Prostate gland (tissue), 2 donors: ENCODE data around the gene NPTX1. TPM values are rescaled to one million over a fixed set of nuclear protein-coding genes. Genes with fewer than 3 reads are reported as not detected.

Experiments used
- DNase-seq: peaks from one replicate; pipeline ENCODE4 v3.0.0-alpha.2; 2019; ENCODE audit warnings: low spot score
- H3K27ac ChIP-seq, 2 donors: fragments of 200-600 bp; sonication (generic); 2 replicates each; pipeline ENCODE4 v1.5.1; 2017 to 2019
- H3K27me3 ChIP-seq: fragments of 200-600 bp; sonication (generic); replicated peaks from 2 replicates; pipeline ENCODE4 v1.5.1; 2019; ENCODE audit not compliant: insufficient read depth
- H3K36me3 ChIP-seq, 2 donors: fragments of 200-600 bp; sonication (generic); 1 replicate in 1 of 2; 2 replicates in 1 of 2; pipeline versions ENCODE4 v1.5.1 to v1.8.1; 2017 to 2019
- H3K4me1 ChIP-seq: fragments of 200-600 bp; sonication (generic); replicated peaks from 2 replicates; pipeline ENCODE4 v1.5.1; 2019
- H3K4me3 ChIP-seq, 2 donors: fragments of 200-600 bp; sonication (generic); 2 replicates each; pipeline ENCODE4 v1.5.1; 2017 to 2019
- H3K9me3 ChIP-seq: fragments of 200-600 bp; sonication (generic); 2 replicates; pipeline ENCODE4 v1.5.1; 2017
- POLR2A ChIP-seq: fragments of 450-650 bp; IDR thresholded peaks from one replicate; pipeline ENCODE4 v1.6.1; 2016; ENCODE audit warnings: antibody characterized with exemption, mild to moderate bottlenecking
- POLR2AphosphoS5 ChIP-seq: sonication (generic); formaldehyde crosslinking; IDR thresholded peaks from one replicate; pipeline ENCODE4 v1.6.1; 2017; ENCODE audit warnings: antibody characterized with exemption
- whole genome bisulfite sequencing: methylation state at CpG from one replicate; pipeline ENCODE4 v1.1.5; 2018; 5-methylcytosine and 5-hydroxymethylcytosine counted together
- intact Hi-C: fragments of 100-400 bp; cut with DNase I; formaldehyde crosslinking; loops from one replicate; pipeline ENCODE4 v1.14.2; 2022
- total RNA-seq, 2 donors: library from RNA; depleted of rRNA; stranded (reverse); fragments of >200 nt; gene quantifications; one replicate each; pipeline ENCODE4 v1.1.0, GENCODE V29; 2016
- TF ChIP-seq, protein P1 (sequence below), 4 experiments: fragments of 200-600 bp in 2 of 4; fragments of 450-650 bp in 2 of 4; sonication (generic) in 2 of 4; IDR thresholded peaks; 1 replicate in 3 of 4; 2 replicates in 1 of 4; pipeline ENCODE4 v1.5.1; 2016 to 2019; ENCODE audit warnings: antibody characterized with exemption in 4 of 4, mild to moderate bottlenecking in 2 of 4, moderate library complexity in 2 of 4

The NPTX1 gene
- total RNA-seq, 2 donors from 2014 or later: 0.34 to 0.73 TPM

DNA sequence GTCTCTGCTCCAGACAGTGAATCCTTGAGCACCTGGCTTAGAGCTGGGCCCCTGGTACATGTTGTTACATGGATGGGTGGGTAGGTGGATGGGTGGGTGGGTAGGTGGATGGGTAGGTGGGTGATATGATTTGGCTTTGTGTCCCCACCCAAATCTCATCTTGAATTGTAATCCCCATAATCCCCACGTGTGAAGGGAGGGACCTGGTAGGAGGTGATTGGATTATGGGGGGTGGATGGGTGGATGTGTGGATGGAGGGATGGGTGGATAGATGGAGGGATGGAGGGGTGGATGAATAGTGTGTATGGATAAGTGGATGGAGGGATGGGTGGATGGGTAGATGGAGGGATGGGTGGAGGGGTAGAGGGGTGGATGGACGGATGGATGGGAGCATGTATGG lies 26.6 kb upstream of the NPTX1 start:
- H3K9me3 ChIP-seq: no peaks in the 10 kb centered on the region
- WGBS: 79% methylated on average over 2 of the region's 2 CpGs
- no peak overlapping the region for H3K27ac ChIP-seq
- no peaks in the 10 kb centered on the region for H3K4me1 ChIP-seq
- DNase-seq: no peak
- H3K4me3 ChIP-seq: no peak overlapping the region
- no peak for TF ChIP-seq POLR2A
- TF ChIP-seq, protein P1, sequence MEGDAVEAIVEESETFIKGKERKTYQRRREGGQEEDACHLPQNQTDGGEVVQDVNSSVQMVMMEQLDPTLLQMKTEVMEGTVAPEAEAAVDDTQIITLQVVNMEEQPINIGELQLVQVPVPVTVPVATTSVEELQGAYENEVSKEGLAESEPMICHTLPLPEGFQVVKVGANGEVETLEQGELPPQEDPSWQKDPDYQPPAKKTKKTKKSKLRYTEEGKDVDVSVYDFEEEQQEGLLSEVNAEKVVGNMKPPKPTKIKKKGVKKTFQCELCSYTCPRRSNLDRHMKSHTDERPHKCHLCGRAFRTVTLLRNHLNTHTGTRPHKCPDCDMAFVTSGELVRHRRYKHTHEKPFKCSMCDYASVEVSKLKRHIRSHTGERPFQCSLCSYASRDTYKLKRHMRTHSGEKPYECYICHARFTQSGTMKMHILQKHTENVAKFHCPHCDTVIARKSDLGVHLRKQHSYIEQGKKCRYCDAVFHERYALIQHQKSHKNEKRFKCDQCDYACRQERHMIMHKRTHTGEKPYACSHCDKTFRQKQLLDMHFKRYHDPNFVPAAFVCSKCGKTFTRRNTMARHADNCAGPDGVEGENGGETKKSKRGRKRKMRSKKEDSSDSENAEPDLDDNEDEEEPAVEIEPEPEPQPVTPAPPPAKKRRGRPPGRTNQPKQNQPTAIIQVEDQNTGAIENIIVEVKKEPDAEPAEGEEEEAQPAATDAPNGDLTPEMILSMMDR (IDR thresholded peaks at IDR 0.05): no peak
- no peak for TF ChIP-seq POLR2AphosphoS5
- no peaks in the 10 kb centered on the region for H3K36me3 ChIP-seq
- intact Hi-C loops: no loop called here
- no peaks in the 10 kb centered on the region for H3K27me3 ChIP-seq

DNA sequence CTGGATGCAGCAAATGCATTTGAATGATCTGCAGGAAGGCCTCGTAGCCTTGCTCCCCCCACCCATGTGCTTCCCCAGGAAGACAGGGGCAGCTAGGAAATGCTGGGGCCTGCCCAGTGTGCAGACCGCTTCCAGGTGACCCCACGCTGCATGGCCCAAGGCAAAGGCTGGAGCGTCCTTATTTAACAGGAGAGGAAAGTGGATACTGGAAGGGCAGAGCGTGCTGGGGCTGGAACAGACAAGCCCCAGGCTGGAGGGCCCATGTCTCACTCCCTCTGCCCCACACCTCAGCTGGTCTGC lies 26.1 kb upstream of the NPTX1 start:
- no peak overlapping the region for H3K27ac ChIP-seq
- no peaks in the 10 kb centered on the region for H3K9me3 ChIP-seq
- no peak overlapping the region for H3K4me3 ChIP-seq
- H3K27me3 ChIP-seq: no peaks in the 10 kb centered on the region
- WGBS: 94% methylated on average over 5 of the region's 5 CpGs
- no peak for DNase-seq
- TF ChIP-seq, protein P1 (IDR thresholded peaks at IDR 0.05): no peak
- TF ChIP-seq POLR2AphosphoS5: no peak
- no peak for TF ChIP-seq POLR2A
- intact Hi-C loops: no loop called here
- H3K4me1 ChIP-seq: no peaks in the 10 kb centered on the region
- H3K36me3 ChIP-seq: no peaks in the 10 kb centered on the region

DNA sequence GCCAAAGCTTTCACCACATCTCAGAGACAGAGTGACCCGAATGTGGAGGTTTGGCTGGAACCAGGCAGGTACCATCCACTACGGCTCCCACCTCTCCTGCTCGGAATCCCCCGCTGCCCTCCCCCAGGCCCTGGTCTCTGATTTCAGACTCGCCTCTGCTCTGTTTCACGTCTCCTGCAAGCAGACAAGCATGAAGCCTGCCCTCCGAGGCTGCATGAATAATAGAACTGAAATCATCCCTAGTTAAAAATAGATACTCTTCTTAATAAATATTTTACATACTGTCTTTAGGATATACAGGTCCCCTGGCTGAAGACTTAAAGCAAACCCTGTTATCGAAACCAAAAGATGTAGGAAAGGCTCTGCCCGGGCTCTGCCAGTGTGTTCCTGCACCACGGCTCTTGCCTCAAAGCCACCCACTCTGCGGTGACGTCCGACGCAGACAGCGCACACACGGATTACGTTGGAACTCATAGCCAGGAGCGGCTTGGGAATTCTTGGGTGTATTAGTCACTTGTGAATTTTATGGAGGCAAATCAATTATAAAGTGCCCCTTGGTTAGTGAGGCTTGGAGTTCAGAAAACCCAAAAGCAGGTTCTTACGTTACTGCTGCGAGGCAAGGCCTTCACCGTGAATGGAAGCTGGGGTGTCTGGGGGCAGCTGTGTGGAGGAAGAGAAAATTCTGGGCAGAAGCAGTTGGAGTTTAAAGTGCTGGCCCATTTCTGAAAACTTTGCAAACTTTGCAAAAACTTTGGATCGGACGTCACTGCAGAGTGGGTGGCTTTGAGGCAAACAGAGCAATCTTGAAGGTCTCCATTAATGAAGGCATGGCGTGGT lies 25.6 kb upstream of the NPTX1 start:
- intact Hi-C loops: no loop called here
- 71% methylated on average over 24 of the region's 24 CpGs for WGBS
- DNase-seq: no peak
- H3K27me3 ChIP-seq: no peaks in the 10 kb centered on the region
- TF ChIP-seq POLR2A (no peak), POLR2AphosphoS5 (no peak)
- TF ChIP-seq, protein P1 (IDR thresholded peaks at IDR 0.05): no peak
- no peak overlapping the region for H3K4me3 ChIP-seq
- H3K27ac ChIP-seq: no peak overlapping the region
- H3K4me1 ChIP-seq: no peaks in the 10 kb centered on the region
- no peaks in the 10 kb centered on the region for H3K9me3 ChIP-seq
- no peaks in the 10 kb centered on the region for H3K36me3 ChIP-seq

DNA sequence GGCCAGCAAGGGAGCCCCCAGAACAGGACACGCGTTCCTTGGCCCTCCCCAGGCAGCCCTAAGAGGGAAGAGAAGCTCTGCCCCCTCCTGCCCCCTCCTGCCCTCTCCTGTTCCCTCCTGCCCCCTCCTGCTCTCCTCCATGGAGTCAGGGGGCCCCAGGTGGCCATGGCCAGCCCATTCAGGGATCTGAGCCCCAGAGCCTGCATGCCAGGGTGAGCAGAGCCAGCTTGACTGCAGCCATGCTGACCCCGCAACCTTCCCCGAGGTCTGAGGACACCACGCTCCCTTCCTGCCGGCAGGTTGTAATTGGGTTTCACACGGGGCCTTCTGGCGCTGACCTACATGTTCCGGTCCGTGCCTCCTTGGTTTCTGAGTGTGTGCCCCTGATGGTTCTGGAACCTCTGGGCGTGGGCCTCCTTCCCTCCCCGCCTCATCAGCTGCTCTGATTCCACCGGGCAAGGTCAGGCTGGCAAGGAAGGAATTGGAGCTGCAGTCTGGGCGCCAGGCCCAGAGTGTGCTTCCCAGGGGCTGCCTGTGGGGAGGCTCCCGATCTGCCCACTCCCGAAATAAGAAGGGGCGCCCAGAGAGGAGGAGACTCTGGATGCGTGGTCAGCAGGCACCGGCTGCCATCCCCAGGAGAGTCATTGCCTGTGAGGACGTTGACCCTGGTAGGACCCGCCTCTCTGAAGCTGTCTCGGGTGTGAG lies 23.7 kb upstream of the NPTX1 start:
- intact Hi-C loops: no loop called here
- H3K27me3 ChIP-seq: no peaks in the 10 kb centered on the region

More for the DNA sequence above, 23.7 kb upstream of the NPTX1 start:
- Histone ChIP-seq H3K36me3 (no peaks in the 10 kb centered on the region), H3K4me1 (no peaks in the 10 kb centered on the region), H3K4me3 (no peak overlapping the region), H3K27ac (no peak overlapping the region), H3K9me3 (no peaks in the 10 kb centered on the region)
- 75% methylated on average over 22 of the region's 22 CpGs for WGBS
- DNase-seq: no peak
- TF ChIP-seq, protein P1 (IDR thresholded peaks at IDR 0.05): no peak
- TF ChIP-seq POLR2AphosphoS5 (no peak), POLR2A (no peak)
